HFF-Myc (cell line): ENCODE results near the gene SLC16A4.
"Not testable (repeated sequence)": the region's sequence is repeated elsewhere in the genome, so short reads cannot be mapped to it uniquely, and the experiment has no call there.

Experiments
- DNase-seq: peaks from one replicate; pipeline ENCODE4 v3.0.0-alpha.2; 2011; ENCODE audit warnings: low read depth; ENCODE audit errors: extremely low read depth
- H3K4me3 ChIP-seq: replicated peaks from 2 replicates; pipeline ENCODE4 v1.5.1; 2011; ENCODE audit warnings: low read depth, mild to moderate bottlenecking, control low read depth, low read length
- CTCF ChIP-seq: IDR thresholded peaks from 2 replicates; pipeline ENCODE4 v1.5.1; 2012; ENCODE audit warnings: mild to moderate bottlenecking, low read depth, low read length, control low read depth; ENCODE audit errors: missing control alignments

Gene SLC16A4

GRCh38 chr1:110408488-110408887 lies 17.7 kb upstream of the SLC16A4 start:
- no peak for TF ChIP-seq CTCF
- DNase-seq: no peak
- peak overlapping the region; percentile 69 for H3K4me3 ChIP-seq

- peak; percentile 86 for DNase-seq
- no peak for TF ChIP-seq CTCF
- peak within 1 kb of the TSS; percentile 69 for H3K4me3 ChIP-seq
These were observed 16.7 kb upstream of the SLC16A4 start, which contains the start of gene LAMTOR5 for GRCh38 chr1:110407260-110408210. Gene LAMTOR5 (minus strand): TSS chr1:110407694. CDS start chr1:110407620, 74 bp downstream.

GRCh38 chr1:110406407-110406806 lies 15.6 kb upstream of the SLC16A4 start:
- peak overlapping the region; percentile 69 for H3K4me3 ChIP-seq
- not testable (repeated sequence) for DNase-seq

- no peak overlapping the region for H3K4me3 ChIP-seq
- no peak for TF ChIP-seq CTCF
- no peak for DNase-seq
These were observed 13.6 kb upstream of the SLC16A4 start for GRCh38 chr1:110404401-110404800.

- no peak for TF ChIP-seq CTCF
- no peak overlapping the region for H3K4me3 ChIP-seq
- DNase-seq: no peak
These were observed 13.0 kb upstream of the SLC16A4 start for GRCh38 chr1:110403805-110404204.

GRCh38 chr1:110396259-110396958 lies 5.6 kb upstream of the SLC16A4 start:
- H3K4me3 ChIP-seq: not testable (repeated sequence)

GRCh38 chr1:110394493-110394820 lies 3.6 kb upstream of the SLC16A4 start:
- no peak overlapping the region for H3K4me3 ChIP-seq
- no peak for TF ChIP-seq CTCF
- no peak for DNase-seq

More at GRCh38 chr1:110396259-110396958, 5.6 kb upstream of the SLC16A4 start:
- not testable (repeated sequence) for DNase-seq
